ENCODE measurements around the gene NOS1AP.

- TF ChIP-seq CTCF (IDR thresholded peaks at IDR 0.05) (no peak), POLR2A (IDR thresholded peaks at IDR 0.05) (no peak), POLR2AphosphoS5 (IDR thresholded peaks at IDR 0.05) (no peak), EP300 (IDR thresholded peaks at IDR 0.05; ENCODE audit: low read depth) (no peak)
Observed at GRCh38 chr1:162236201-162236600, 166.7 kb downstream of the NOS1AP start.

Data from transverse colon (tissue), 4 donors.